Gastrocnemius medialis (tissue), 4 donors: ENCODE data around the gene ARHGAP29.

Source experiments
- CTCF ChIP-seq, 5 experiments: fragments of 450-650 bp in 3 of 5; fragments of 200-600 bp in 2 of 5; sonication (generic) in 2 of 5; IDR thresholded peaks in 4 of 5; conservative IDR thresholded peaks in 1 of 5; 1 replicate in 4 of 5; 2 replicates in 1 of 5; pipeline ENCODE4 v1.5.1; 2016 to 2019; ENCODE audit warnings: antibody characterized with exemption in 5 of 5, mild to moderate bottlenecking in 3 of 5, moderate library complexity in 3 of 5
- POLR2A ChIP-seq, 2 donors: fragments of 450-650 bp; IDR thresholded peaks; one replicate each; pipeline ENCODE4 v1.6.1; 2017; ENCODE audit warnings: antibody characterized with exemption in 2 of 2, mild to moderate bottlenecking in 2 of 2, moderate library complexity in 2 of 2

GRCh38 chr1:94218332-94218731 is 19.1 kb downstream of the ARHGAP29 start:
- TF ChIP-seq CTCF (IDR thresholded peaks at IDR 0.05 in 4 of 5, conservative IDR thresholded peaks at IDR 0.05 in 1 of 5), result no peak
- no peak for TF ChIP-seq POLR2A (IDR thresholded peaks at IDR 0.05)
